ENCODE results near the gene CAMK4.

The CAMK4 gene

DNA sequence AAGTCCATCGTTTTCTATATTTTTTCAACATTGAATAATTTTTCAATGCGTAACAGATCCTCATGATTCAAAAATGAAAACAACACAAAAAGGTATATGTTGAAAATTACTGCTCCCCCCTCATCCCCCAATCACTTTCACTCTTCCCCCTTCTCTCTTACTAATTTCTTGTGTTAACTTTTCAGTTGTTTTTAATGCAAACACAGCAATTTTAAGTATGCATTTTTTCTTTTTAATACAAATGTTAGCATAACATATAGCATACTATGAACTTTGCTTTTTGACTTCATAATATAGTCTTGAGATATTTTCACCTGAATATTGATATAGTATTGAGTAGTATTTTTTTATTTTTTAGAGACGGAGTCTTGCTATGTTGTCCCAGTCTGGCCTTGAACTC lies 41.1 kb upstream of the CAMK4 start:
- H3K4me3 ChIP-seq (ENCODE audit: low read depth, low read length) = no peak overlapping the region
- H3K4me1 ChIP-seq (ENCODE audit: control insufficient read depth, insufficient read depth, low read length) = no peaks in the 10 kb centered on the region
- TF ChIP-seq ZNF433 (tag by site-specific recombination; IDR thresholded peaks at IDR 0.05; ENCODE audit: low read depth) (no peak), ZNF792 (tag by site-specific recombination; IDR thresholded peaks at IDR 0.05) (no peak), ZNF175 (tag by site-specific recombination; IDR thresholded peaks at IDR 0.05) (no peak)
- TF ChIP-seq, protein P1, sequence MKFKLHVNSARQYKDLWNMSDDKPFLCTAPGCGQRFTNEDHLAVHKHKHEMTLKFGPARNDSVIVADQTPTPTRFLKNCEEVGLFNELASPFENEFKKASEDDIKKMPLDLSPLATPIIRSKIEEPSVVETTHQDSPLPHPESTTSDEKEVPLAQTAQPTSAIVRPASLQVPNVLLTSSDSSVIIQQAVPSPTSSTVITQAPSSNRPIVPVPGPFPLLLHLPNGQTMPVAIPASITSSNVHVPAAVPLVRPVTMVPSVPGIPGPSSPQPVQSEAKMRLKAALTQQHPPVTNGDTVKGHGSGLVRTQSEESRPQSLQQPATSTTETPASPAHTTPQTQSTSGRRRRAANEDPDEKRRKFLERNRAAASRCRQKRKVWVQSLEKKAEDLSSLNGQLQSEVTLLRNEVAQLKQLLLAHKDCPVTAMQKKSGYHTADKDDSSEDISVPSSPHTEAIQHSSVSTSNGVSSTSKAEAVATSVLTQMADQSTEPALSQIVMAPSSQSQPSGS (tag by site-specific recombination; IDR thresholded peaks at IDR 0.05; ENCODE audit: low read depth) = no peak
- no peak overlapping the region for H3K27ac ChIP-seq (ENCODE audit: extremely low read depth, low read depth, low read length)
- POLR2A ChIA-PET = no interaction called here
- no peaks in the 10 kb centered on the region for H3K36me3 ChIP-seq (ENCODE audit: control insufficient read depth in 2 of 2, insufficient read depth in 1 of 2, low read length in 2 of 2)
- H3K9me3 ChIP-seq (ENCODE audit: control insufficient read depth, insufficient read depth, low read depth, low read length) = no peaks in the 10 kb centered on the region
- CTCF ChIA-PET = interaction anchor here (0.7 kb wide), 1 partner anchor 137 kb away, joined by 3 read pairs; no protein-coding TSS in a partner anchor

DNA sequence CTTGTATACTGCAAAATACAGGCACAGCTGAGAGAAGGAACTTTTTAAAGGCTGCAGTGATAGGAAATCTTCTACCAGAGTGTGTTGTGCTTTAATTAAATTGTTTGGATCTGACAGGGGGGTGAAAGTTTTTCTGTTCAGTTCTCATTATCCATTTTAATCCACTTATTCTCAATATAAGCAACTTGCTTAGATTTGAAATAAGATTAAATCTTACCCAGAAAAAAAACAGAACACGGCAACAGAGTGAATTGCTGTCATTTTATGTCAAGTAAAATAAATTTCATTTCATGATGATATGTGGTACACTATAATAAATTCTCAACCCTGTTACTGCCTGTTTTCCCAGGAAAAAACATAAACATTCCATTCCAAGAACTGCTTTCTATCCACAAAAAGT lies 37.1 kb upstream of the CAMK4 start:
- no peaks in the 10 kb centered on the region for H3K9me3 ChIP-seq (ENCODE audit: control insufficient read depth, insufficient read depth, low read depth, low read length)
- CTCF ChIA-PET = no interaction called here
- POLR2A ChIA-PET = no interaction called here
- H3K4me3 ChIP-seq (ENCODE audit: low read depth, low read length) = no peak overlapping the region
- H3K4me1 ChIP-seq (ENCODE audit: control insufficient read depth, insufficient read depth, low read length) = no peaks in the 10 kb centered on the region
- no peaks in the 10 kb centered on the region for H3K36me3 ChIP-seq (ENCODE audit: control insufficient read depth in 2 of 2, insufficient read depth in 1 of 2, low read length in 2 of 2)
- no peak overlapping the region for H3K27ac ChIP-seq (ENCODE audit: extremely low read depth, low read depth, low read length)
- TF ChIP-seq ZNF350 (tag by site-specific recombination; IDR thresholded peaks at IDR 0.05) = no peak
- no peak for TF ChIP-seq ZNF426 (tag by site-specific recombination; IDR thresholded peaks at IDR 0.05)
- no peak for TF ChIP-seq ZBTB17 (tag by site-specific recombination; IDR thresholded peaks at IDR 0.05)
- TF ChIP-seq ZNF549 (tag by site-specific recombination; IDR thresholded peaks at IDR 0.05) = no peak
- no peak for TF ChIP-seq KLF8 (tag by site-specific recombination; IDR thresholded peaks at IDR 0.05)
- no peak for TF ChIP-seq ZNF621 (tag by site-specific recombination; IDR thresholded peaks at IDR 0.05)
- no peak for TF ChIP-seq ZBTB8A (tag by site-specific recombination; IDR thresholded peaks at IDR 0.05)

DNA sequence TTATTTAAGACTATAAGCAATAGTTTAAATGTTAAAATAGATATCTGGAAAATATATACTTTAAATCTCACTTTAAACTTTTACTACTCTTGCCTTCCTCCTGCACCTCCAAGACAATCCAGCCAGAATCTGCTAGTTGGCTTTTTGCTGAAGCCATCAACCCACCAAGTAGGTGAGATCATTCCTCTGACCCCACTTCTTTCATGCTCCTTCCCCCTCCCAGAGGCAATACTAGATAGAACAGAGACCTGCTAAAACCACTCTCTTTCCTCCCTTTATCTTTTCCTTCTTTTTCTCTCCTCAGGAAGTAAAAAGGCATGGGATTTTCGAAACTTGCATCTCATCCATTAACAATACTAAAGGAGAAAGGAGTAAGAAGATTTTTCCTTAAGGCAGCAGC lies 30.1 kb upstream of the CAMK4 start:
- POLR2A ChIA-PET = no interaction called here
- Histone ChIP-seq H3K36me3 (ENCODE audit: control insufficient read depth in 2 of 2, insufficient read depth in 1 of 2, low read length in 2 of 2) (no peaks in the 10 kb centered on the region), H3K9me3 (ENCODE audit: control insufficient read depth, insufficient read depth, low read depth, low read length) (no peaks in the 10 kb centered on the region), H3K27ac (ENCODE audit: extremely low read depth, low read depth, low read length) (no peak overlapping the region), H3K4me3 (ENCODE audit: low read depth, low read length) (no peak overlapping the region), H3K4me1 (ENCODE audit: control insufficient read depth, insufficient read depth, low read length) (peaks cover 8% of the 10 kb centered on the region; the same call in 1 of the 2 replicates)
- TF ChIP-seq, protein P2, sequence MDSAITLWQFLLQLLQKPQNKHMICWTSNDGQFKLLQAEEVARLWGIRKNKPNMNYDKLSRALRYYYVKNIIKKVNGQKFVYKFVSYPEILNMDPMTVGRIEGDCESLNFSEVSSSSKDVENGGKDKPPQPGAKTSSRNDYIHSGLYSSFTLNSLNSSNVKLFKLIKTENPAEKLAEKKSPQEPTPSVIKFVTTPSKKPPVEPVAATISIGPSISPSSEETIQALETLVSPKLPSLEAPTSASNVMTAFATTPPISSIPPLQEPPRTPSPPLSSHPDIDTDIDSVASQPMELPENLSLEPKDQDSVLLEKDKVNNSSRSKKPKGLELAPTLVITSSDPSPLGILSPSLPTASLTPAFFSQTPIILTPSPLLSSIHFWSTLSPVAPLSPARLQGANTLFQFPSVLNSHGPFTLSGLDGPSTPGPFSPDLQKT (IDR thresholded peaks at IDR 0.05; ENCODE audit: borderline replicate concordance, low read depth, low read length) = no peak
- TF ChIP-seq, protein P3, sequence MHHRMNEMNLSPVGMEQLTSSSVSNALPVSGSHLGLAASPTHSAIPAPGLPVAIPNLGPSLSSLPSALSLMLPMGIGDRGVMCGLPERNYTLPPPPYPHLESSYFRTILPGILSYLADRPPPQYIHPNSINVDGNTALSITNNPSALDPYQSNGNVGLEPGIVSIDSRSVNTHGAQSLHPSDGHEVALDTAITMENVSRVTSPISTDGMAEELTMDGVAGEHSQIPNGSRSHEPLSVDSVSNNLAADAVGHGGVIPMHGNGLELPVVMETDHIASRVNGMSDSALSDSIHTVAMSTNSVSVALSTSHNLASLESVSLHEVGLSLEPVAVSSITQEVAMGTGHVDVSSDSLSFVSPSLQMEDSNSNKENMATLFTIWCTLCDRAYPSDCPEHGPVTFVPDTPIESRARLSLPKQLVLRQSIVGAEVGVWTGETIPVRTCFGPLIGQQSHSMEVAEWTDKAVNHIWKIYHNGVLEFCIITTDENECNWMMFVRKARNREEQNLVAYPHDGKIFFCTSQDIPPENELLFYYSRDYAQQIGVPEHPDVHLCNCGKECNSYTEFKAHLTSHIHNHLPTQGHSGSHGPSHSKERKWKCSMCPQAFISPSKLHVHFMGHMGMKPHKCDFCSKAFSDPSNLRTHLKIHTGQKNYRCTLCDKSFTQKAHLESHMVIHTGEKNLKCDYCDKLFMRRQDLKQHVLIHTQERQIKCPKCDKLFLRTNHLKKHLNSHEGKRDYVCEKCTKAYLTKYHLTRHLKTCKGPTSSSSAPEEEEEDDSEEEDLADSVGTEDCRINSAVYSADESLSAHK (tag by site-specific recombination; IDR thresholded peaks at IDR 0.05) = no peak
- TF ChIP-seq ZNF610 (tag by site-specific recombination; IDR thresholded peaks at IDR 0.05; ENCODE audit: borderline replicate concordance) = no peak
- no peak for TF ChIP-seq SCRT2 (tag by site-specific recombination; IDR thresholded peaks at IDR 0.05)
- TF ChIP-seq ZNF777 (tag by site-specific recombination; IDR thresholded peaks at IDR 0.05; ENCODE audit: borderline replicate concordance) = no peak
- no peak for TF ChIP-seq ZNF24 (tag by site-specific recombination; IDR thresholded peaks at IDR 0.05)
- no peak for TF ChIP-seq ZNF302 (tag by site-specific recombination; IDR thresholded peaks at IDR 0.05; ENCODE audit: low read depth)
- TF ChIP-seq ZBTB8A (tag by site-specific recombination; IDR thresholded peaks at IDR 0.05) = no peak
- CTCF ChIA-PET = no interaction called here

Data from HEK293 (cell line).